ENCODE data around the gene UBL4A.

The UBL4A gene

DNA sequence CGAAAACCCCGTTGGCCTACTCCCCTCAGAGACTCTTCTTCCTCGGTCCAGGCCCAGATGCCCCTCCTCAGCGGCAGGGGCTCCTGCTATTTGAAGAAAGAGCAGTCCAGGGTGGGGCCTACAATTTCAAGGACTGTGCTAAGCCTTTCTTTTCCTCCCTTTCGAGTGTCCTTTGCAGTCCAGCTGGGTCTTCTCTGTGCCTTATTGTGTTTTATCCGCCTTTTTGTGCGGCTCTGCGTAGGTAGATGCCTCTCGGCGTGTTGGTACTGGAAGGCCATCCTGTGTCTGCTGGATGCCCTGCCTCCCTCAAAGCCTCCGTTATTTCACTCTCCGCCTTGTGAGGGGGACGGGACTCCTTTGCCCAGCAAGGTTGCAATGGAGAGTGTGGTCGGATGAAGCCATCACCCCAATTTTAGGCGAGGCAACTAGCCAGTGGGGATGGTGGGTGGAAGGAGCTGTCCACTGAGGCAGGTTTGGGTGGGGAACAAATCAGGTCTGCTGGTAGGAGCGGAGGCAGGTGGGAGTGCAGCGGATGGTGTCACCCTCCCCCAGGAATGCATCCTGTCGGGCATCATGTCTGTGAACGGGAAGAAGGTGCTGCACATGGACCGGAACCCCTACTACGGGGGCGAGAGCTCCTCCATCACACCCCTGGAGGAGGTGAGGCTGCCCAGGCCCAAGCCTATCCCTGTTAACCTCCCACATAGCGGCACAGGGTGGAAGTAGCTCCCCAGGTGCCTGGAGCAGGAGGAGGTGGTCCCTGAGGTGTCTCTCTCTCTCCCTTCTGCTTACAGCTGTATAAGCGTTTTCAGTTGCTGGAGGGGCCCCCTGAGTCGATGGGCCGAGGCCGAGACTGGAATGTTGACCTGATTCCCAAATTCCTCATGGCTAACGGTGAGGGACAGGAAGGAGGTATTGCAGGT is 48.2 kb downstream of the UBL4A start:
- DNase-seq (ENCODE audit: low read depth) = no peak

DNA sequence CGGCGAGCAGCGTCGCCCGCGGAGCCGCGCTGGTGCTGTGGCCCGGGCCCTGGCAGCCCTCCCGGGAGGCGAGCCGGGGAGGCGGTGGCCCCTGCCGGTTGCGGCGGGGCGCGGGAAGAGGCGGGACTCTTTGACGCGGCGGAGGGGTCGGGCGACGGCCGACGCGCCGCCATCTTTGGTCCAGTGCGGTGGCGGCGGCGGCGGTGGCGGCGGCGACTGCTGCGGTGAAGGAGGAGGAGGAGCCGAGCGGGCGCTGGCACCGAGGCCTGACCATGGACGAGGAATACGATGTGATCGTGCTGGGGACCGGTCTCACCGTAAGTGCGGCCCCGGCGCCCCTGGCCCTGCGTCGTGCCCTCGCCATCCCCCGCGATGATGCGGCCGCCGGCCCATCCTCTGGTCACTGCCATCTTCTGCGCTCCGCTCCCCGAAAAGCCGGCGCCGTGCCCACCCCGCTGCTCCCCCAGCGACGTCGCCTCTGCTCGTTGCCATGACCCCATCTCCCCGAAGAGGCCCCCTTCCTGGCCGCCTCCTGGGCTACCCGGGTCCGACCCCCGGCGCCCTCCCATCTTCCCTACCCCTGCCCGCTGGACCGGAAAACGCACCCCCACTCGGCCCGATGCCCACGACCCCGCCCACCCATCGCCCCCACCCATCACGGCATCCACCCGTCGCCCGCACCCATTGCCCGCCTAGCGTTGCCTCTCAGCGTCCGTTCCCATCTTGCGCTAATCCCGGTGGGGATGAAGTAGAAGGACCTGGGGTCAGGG is 49.2 kb downstream of the UBL4A start, which contains the start of gene GDI1:
Gene GDI1, plus strand, starts transcription at position 172 of the 770 bp plus-strand sequence. Its CDS starts 101 bp downstream, at position 273.
- DNase-seq (ENCODE audit: low read depth) = no peak

- peak; percentile 43 for DNase-seq (ENCODE audit: low read depth)
Measured at GRCh38 chrX:154436374-154436982, 49.9 kb downstream of the UBL4A start.

GRCh38 chrX:154435171-154435733 is 51.2 kb downstream of the UBL4A start:
- no peak for DNase-seq (ENCODE audit: low read depth)

- DNase-seq (ENCODE audit: low read depth) = no peak
Measured at GRCh38 chrX:154434394-154435168, 51.8 kb downstream of the UBL4A start.

All from stimulated activated CD4-positive, alpha-beta T cell treated with anti-CD3 and anti-CD28 coated beads, Interleukin-2, amount 100 ng/mL, for 4 hours (primary cell).